Suppressor macrophage treated with lipopolysaccharide for 1 hour (primary cell): Measurements from ENCODE around the gene THAP3.
"Not testable (repeated sequence)": the region's sequence is repeated elsewhere in the genome, so short reads cannot be mapped to it uniquely, and the experiment has no call there.

Source experiments
- DNase-seq, 3 donors: peaks; one replicate each; pipeline ENCODE4 v3.0.0-alpha.2; 2020 to 2022

Gene THAP3

GRCh38 chr1:6591644-6592043, 33.0 kb upstream of the THAP3 start:
- DNase-seq: no peak

GRCh38 chr1:6592441-6592840, 32.2 kb upstream of the THAP3 start:
- no peak for DNase-seq

- no peak for DNase-seq
Measured at GRCh38 chr1:6592865-6593593, 31.6 kb upstream of the THAP3 start.

GRCh38 chr1:6593810-6594209, 30.9 kb upstream of the THAP3 start:
- DNase-seq: no peak

GRCh38 chr1:6594977-6595740, 29.5 kb upstream of the THAP3 start:
- DNase-seq: no peak

- no peak for DNase-seq
Measured at GRCh38 chr1:6596351-6596750, 28.3 kb upstream of the THAP3 start.

GRCh38 chr1:6596886-6597776, 27.5 kb upstream of the THAP3 start:
- DNase-seq: no peak

GRCh38 chr1:6597777-6598131, 26.9 kb upstream of the THAP3 start:
- no peak for DNase-seq

- peak; percentile 56 to 63 (median 61) for DNase-seq
Measured at GRCh38 chr1:6599141-6599975, 25.3 kb upstream of the THAP3 start.

- not testable (repeated sequence) for DNase-seq
Measured at GRCh38 chr1:6599991-6600390, 24.7 kb upstream of the THAP3 start.

- peak in 2 of 3 donors; percentile 18 to 27 for DNase-seq
Measured at GRCh38 chr1:6600410-6601048, 24.1 kb upstream of the THAP3 start.

- DNase-seq: peak; percentile 93 to 97 (median 94)
Measured at GRCh38 chr1:6601049-6601922, 23.4 kb upstream of the THAP3 start.

- peak in 2 of 3 donors; percentile 37 to 53 for DNase-seq
Measured at GRCh38 chr1:6601923-6602668, 22.6 kb upstream of the THAP3 start.

- DNase-seq: peak; percentile 94 to 98 (median 97)
Measured at GRCh38 chr1:6602669-6603237, 21.9 kb upstream of the THAP3 start, which contains the start of gene KLHL21. Gene KLHL21 (minus strand): TSS chr1:6602869. CDS start chr1:6602817, 52 bp downstream.

- DNase-seq: peak; percentile 68 to 77 (median 71)
Measured at GRCh38 chr1:6603238-6603914, 21.3 kb upstream of the THAP3 start.

- peak in 2 of 3 donors; percentile 42 to 49 for DNase-seq
Measured at GRCh38 chr1:6603915-6604558, 20.6 kb upstream of the THAP3 start.

- DNase-seq: peak; percentile 48 to 59 (median 53)
Measured at GRCh38 chr1:6612641-6613360, 11.9 kb upstream of the THAP3 start.
